CD4-positive, alpha-beta memory T cell (primary cell): ENCODE results near the gene GPR34. TPM values are rescaled to one million over a fixed set of nuclear protein-coding genes. Genes with fewer than 3 reads are reported as not detected.

Experiments
- CTCF ChIA-PET: fragments of 350-600 bp; sonication (Branson Sonifier 250); formaldehyde crosslinking; loops from one replicate; lab custom pipeline; 2021; ENCODE audit warnings: inconsistent platforms; ENCODE audit not compliant: partially characterized antibody; lab: Charles Lee
- POLR2A ChIA-PET: fragments of 350-600 bp; sonication (Branson Sonifier 250); formaldehyde crosslinking; loops from one replicate; lab custom pipeline; 2021; ENCODE audit not compliant: partially characterized antibody; lab: Charles Lee
- DNase-seq, 5 donors: peaks; one replicate each; pipeline versions ENCODE4 v3.0.0 to v3.0.0-alpha.2; 2020 to 2022; ENCODE audit warnings: mixed read lengths in 1 of 5
- H3K27ac ChIP-seq: one replicate; pipeline ENCODE4 v1.7.0; 2013; ENCODE audit warnings: low read depth, low read length
- H3K27me3 ChIP-seq: 2 replicates; pipeline ENCODE4 v1.7.0; 2013; ENCODE audit warnings: mild to moderate bottlenecking, low read length, moderate library complexity; ENCODE audit not compliant: insufficient read depth
- H3K36me3 ChIP-seq: 2 replicates; pipeline ENCODE4 v1.7.0; 2013; ENCODE audit warnings: mild to moderate bottlenecking, low read length, moderate library complexity; ENCODE audit not compliant: insufficient read depth
- H3K4me1 ChIP-seq: 2 replicates; pipeline ENCODE4 v1.7.0; 2013; ENCODE audit warnings: mild to moderate bottlenecking, low read length, moderate library complexity; ENCODE audit not compliant: insufficient read depth
- H3K4me3 ChIP-seq, 2 donors: one replicate each; pipeline ENCODE4 v1.7.0; 2013; ENCODE audit warnings: low read length in 2 of 2, mild to moderate bottlenecking in 1 of 2
- H3K9me3 ChIP-seq, 2 donors: one replicate each; pipeline ENCODE4 v1.7.0; 2013; ENCODE audit warnings: low read length in 2 of 2, control low read depth in 1 of 2; ENCODE audit not compliant: control insufficient read depth in 1 of 2
- H3K27ac Mint-ChIP-seq, 7 donors: one replicate each; pipeline ENCODE4 v1.8.0; 2020 to 2021; ENCODE audit warnings: mixed read lengths in 7 of 7, mild to moderate bottlenecking in 6 of 7, inconsistent platforms in 3 of 7, moderate library complexity in 3 of 7
- H3K27me3 Mint-ChIP-seq, 2 donors: one replicate each; pipeline ENCODE4 v1.8.0; 2020 to 2021; ENCODE audit warnings: mixed read lengths in 2 of 2
- H3K36me3 Mint-ChIP-seq, 2 donors: one replicate each; pipeline ENCODE4 v1.8.0; 2020 to 2021; ENCODE audit warnings: mixed read lengths in 2 of 2, inconsistent platforms in 1 of 2, mild to moderate bottlenecking in 1 of 2
- H3K4me1 Mint-ChIP-seq, 4 donors: one replicate each; pipeline ENCODE4 v1.8.0; 2020 to 2021; ENCODE audit warnings: mixed read lengths in 4 of 4, mild to moderate bottlenecking in 1 of 4
- H3K4me3 Mint-ChIP-seq, 8 donors: one replicate each; pipeline ENCODE4 v1.8.0; 2020 to 2021; ENCODE audit warnings: mixed read lengths in 8 of 8, mild to moderate bottlenecking in 7 of 8, moderate library complexity in 6 of 8, inconsistent platforms in 3 of 8
- H3K9me3 Mint-ChIP-seq, 8 donors: one replicate each; pipeline ENCODE4 v1.8.0; 2020 to 2021; ENCODE audit warnings: mixed read lengths in 8 of 8, mild to moderate bottlenecking in 5 of 8, inconsistent platforms in 3 of 8, moderate library complexity in 1 of 8
- intact Hi-C: fragments of 100-400 bp; cut with micrococcal nuclease; formaldehyde crosslinking; loops from one replicate; pipeline ENCODE4 v1.15.1; 2023
- polyA plus RNA-seq, 2 donors: library from polyadenylated mRNA; unstranded; fragments of 300-500 nt; fragmentation: Illumina TruSeq; gene quantifications; one replicate each; pipeline ENCODE4 v1.2.3, GENCODE V29; 2021
- total RNA-seq, 2 experiments: library from RNA; stranded (reverse); gene quantifications; one replicate each; pipeline ENCODE4 v1.2.3, GENCODE V29; 2021

GPR34 gene
- total and polyA plus RNA-seq, 4 experiments from 2014 or later: 0.28 to 0.53 (median 0.35) TPM; not detected in 1

DNA sequence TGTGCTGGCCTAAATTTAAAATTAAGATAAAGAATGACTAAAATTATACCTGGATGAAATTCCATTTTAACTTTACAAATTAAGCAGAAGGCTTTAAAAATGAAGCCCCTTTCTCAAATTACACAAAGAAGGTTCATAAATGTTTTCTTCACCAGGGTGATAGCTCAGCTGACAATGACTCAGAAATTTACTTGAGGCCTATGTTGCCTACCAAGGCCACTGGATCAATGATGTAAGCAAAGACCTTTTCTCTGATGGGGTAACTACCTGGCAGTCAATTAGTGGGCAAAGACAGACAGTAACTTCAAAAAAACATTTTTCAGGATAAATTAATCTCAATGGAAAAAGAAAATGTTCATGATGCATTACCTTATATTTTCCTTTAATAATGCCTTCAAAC, 23.9 kb upstream of the GPR34 start:
- Histone ChIP-seq H3K9me3 (no peaks in the 10 kb centered on the region), H3K27ac (no peak overlapping the region), H3K4me1 (peaks cover 10% of the 10 kb centered on the region), H3K27me3 (no peaks in the 10 kb centered on the region), H3K4me3 (no peak overlapping the region), H3K36me3 (peaks cover 5% of the 10 kb centered on the region)
- peaks cover 28 to 41% of the 10 kb centered on the region in 2 donors for H3K36me3 Mint-ChIP-seq
- H3K4me1 Mint-ChIP-seq: peaks cover 6 to 25% (median 14%) of the 10 kb centered on the region in 4 donors
- ChIA-PET POLR2A (no interaction called here), CTCF (no interaction called here)
- H3K27me3 Mint-ChIP-seq: no peaks in the 10 kb centered on the region
- no peak overlapping the region for H3K27ac Mint-ChIP-seq
- no peak for DNase-seq
- intact Hi-C loops: no loop called here
- no peaks in the 10 kb centered on the region for H3K9me3 Mint-ChIP-seq
- H3K4me3 Mint-ChIP-seq: no peak overlapping the region

DNA sequence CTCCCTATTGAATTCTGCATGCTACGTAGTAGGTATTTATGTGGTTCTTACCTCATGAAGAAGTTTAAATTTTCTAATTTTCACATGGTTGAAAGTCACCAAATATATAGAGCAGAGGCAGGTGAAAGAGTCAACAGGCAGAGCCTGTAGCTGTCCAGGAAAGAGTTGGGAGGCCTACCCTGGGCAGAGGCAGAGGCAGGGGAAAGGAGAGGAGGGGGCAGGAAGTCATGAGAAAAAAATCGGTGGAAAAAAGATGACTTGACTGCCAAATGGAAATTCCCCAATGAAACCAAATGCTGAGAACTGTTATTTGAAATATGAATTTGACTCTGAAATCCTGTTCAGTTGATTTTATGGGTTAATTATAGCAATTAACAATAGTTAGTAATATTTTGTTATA, 23.1 kb upstream of the GPR34 start:
- Histone ChIP-seq H3K36me3 (no peaks in the 10 kb centered on the region), H3K27ac (no peak overlapping the region), H3K4me3 (no peak overlapping the region), H3K4me1 (peaks cover 10% of the 10 kb centered on the region), H3K27me3 (no peaks in the 10 kb centered on the region), H3K9me3 (no peaks in the 10 kb centered on the region)
- POLR2A ChIA-PET: no interaction called here
- H3K4me1 Mint-ChIP-seq: peaks cover 6 to 25% (median 14%) of the 10 kb centered on the region in 4 donors
- no peaks in the 10 kb centered on the region for H3K9me3 Mint-ChIP-seq
- DNase-seq: no peak
- H3K27me3 Mint-ChIP-seq: no peaks in the 10 kb centered on the region
- H3K4me3 Mint-ChIP-seq: no peak overlapping the region
- CTCF ChIA-PET: no interaction called here
- intact Hi-C loops: no loop called here
- H3K36me3 Mint-ChIP-seq: peaks cover 25 to 42% of the 10 kb centered on the region in 2 donors
- H3K27ac Mint-ChIP-seq: peak overlapping the region in 2 of 7 donors; percentile 1 to 42

DNA sequence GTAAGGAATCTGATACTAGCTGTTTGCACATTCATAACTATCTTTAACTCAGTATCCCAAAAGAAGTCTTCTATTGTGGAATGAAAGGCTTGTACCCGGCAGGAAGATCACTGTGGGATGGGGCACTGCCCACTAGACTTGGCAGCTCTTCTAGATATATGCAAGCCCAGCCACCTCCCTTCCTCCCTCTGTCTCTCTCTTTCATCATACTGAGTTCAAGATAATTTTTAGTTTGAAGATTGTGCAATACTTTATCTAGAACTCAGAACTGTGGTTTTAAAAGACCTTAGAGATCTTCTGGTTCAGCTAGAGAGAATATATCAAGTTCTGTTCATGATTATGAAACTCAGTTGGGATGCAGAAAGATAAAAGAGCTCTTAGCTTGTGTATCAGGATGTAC, 22.5 kb upstream of the GPR34 start:
- peak overlapping the region in 2 of 7 donors; percentile 2 to 43 for H3K27ac Mint-ChIP-seq
- intact Hi-C loops: no loop called here
- DNase-seq: no peak
- Histone ChIP-seq H3K36me3 (no peaks in the 10 kb centered on the region), H3K4me3 (no peak overlapping the region), H3K9me3 (no peaks in the 10 kb centered on the region), H3K4me1 (peaks cover 10% of the 10 kb centered on the region), H3K27me3 (no peaks in the 10 kb centered on the region), H3K27ac (no peak overlapping the region)
- no peak overlapping the region for H3K4me3 Mint-ChIP-seq
- H3K4me1 Mint-ChIP-seq: peaks cover 6 to 25% (median 14%) of the 10 kb centered on the region in 4 donors
- H3K27me3 Mint-ChIP-seq: no peaks in the 10 kb centered on the region
- H3K36me3 Mint-ChIP-seq: peaks cover 22 to 44% of the 10 kb centered on the region in 2 donors
- no peaks in the 10 kb centered on the region for H3K9me3 Mint-ChIP-seq
- ChIA-PET CTCF (no interaction called here), POLR2A (interaction anchor here (1.3 kb wide), 1 partner anchor 8 kb away, joined by 3 read pairs; no protein-coding TSS in a partner anchor)

DNA sequence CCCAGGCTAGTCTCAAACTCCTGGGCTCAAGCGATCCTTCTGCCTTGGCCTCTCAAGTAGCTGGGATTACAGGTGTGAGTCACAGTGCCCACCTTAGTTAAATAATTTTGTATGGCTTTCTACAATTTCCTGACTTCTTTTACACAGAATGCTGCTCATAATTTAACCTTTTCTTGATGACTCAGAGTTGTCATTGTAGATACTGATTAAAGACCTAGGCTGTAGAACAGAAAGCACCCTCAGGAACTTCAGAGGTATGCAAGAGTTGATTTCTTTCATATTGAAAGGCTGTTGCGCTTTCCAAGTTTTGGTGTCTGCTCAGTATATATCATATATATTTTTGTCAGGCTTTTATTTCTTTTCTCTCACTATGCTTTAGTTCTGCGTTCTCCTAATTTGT, 21.1 kb upstream of the GPR34 start:
- Histone ChIP-seq H3K27ac (no peak overlapping the region), H3K36me3 (no peaks in the 10 kb centered on the region), H3K27me3 (no peaks in the 10 kb centered on the region), H3K9me3 (no peaks in the 10 kb centered on the region), H3K4me1 (peaks cover 10% of the 10 kb centered on the region), H3K4me3 (no peak overlapping the region)
- ChIA-PET CTCF (interaction anchor here (0.7 kb wide), 1 partner anchor 9 kb away, joined by 3 read pairs; no protein-coding TSS in a partner anchor), POLR2A (no interaction called here)
- Mint-ChIP-seq H3K4me1 (peaks cover 6 to 28% (median 17%) of the 10 kb centered on the region in 4 donors), H3K27ac (peak overlapping the region in 1 of 7 donors; percentile 69), H3K4me3 (no peak overlapping the region), H3K27me3 (no peaks in the 10 kb centered on the region), H3K9me3 (no peaks in the 10 kb centered on the region), H3K36me3 (peaks cover 17 to 40% of the 10 kb centered on the region in 2 donors)
- no peak for DNase-seq
- intact Hi-C loops: no loop called here

DNA sequence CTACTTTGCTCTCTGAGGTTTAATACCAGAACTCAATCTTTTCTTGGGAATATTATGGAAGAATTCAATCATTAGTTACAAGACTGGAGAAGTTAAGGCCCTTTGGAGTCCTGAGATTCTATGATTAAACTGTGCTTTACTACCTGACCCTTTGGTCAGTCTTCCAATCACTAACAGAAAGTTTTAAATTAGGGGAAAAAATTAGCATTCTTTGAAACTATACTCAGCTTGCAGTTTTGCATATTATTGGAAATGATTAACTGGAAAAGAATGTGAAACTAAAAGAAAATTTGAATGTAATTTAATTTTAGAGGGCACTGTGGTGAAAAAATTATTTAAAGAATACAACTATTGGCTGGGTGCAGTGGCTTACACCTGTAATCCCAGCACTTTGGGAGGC, 18.7 kb upstream of the GPR34 start:
- Histone ChIP-seq H3K9me3 (no peaks in the 10 kb centered on the region), H3K4me1 (peaks cover 10% of the 10 kb centered on the region), H3K27me3 (no peaks in the 10 kb centered on the region), H3K27ac (no peak overlapping the region), H3K36me3 (no peaks in the 10 kb centered on the region), H3K4me3 (no peak overlapping the region)
- intact Hi-C loops: no loop called here
- H3K9me3 Mint-ChIP-seq: no peaks in the 10 kb centered on the region
- H3K27me3 Mint-ChIP-seq: no peaks in the 10 kb centered on the region
- peaks cover 13 to 35% of the 10 kb centered on the region in 2 donors for H3K36me3 Mint-ChIP-seq
- H3K27ac Mint-ChIP-seq: no peak overlapping the region
- no peak overlapping the region for H3K4me3 Mint-ChIP-seq
- peaks cover 8 to 32% (median 20%) of the 10 kb centered on the region in 4 donors for H3K4me1 Mint-ChIP-seq
- no peak for DNase-seq
- POLR2A ChIA-PET: no interaction called here
- CTCF ChIA-PET: no interaction called here

DNA sequence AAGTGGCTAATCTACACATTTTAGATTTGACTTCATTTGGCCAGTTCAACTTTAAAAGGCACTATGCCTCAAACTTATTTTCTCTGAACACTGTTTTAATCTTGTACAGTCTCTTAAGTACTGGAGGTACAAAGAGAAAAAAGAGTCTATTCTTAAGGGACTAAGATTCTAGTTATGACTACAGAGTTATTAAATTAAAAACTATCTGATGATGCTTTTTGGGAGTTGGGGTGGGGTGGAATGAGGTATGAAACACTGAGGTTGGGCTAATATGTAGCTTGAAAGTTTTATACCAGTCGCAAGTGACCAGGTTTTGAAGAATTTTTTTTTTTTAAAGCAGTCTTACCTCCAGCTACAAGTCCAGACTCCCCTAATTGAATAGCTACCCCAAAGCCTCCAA, 17.7 kb upstream of the GPR34 start:
- Mint-ChIP-seq H3K36me3 (peaks cover 12 to 28% of the 10 kb centered on the region in 2 donors), H3K9me3 (no peaks in the 10 kb centered on the region), H3K27ac (peak overlapping the region in 2 of 7 donors; percentile 32 to 35), H3K27me3 (no peaks in the 10 kb centered on the region), H3K4me1 (peaks cover 8 to 31% (median 18%) of the 10 kb centered on the region in 4 donors), H3K4me3 (no peak overlapping the region)
- H3K27ac ChIP-seq: no peak overlapping the region
- no peaks in the 10 kb centered on the region for H3K9me3 ChIP-seq
- peaks cover 9% of the 10 kb centered on the region for H3K4me1 ChIP-seq
- H3K27me3 ChIP-seq: no peaks in the 10 kb centered on the region
- ChIA-PET POLR2A (no interaction called here), CTCF (no interaction called here)
- no peak overlapping the region for H3K4me3 ChIP-seq
- H3K36me3 ChIP-seq: no peaks in the 10 kb centered on the region
- DNase-seq: no peak
- intact Hi-C loops: no loop called here

DNA sequence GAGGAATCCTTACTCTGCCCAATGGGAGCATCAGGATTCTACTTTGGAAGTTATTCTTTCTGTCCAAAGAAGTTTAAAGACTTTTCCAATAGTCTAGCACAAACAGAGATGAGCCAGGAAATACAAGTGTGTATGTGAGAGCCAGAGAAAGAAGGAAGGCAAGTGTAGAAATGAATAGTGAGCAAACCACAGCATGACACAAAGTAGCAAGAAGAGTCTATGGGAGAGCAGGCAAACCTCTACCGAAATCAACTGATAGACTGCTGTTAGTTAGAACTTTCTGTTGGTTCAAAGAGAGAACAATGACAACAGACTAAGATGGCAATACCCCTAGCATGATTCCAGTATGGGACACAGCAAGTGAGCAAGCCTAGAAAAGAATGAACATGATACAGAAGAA, 16.1 kb upstream of the GPR34 start:
- intact Hi-C loops: no loop called here
- no peaks in the 10 kb centered on the region for H3K4me1 ChIP-seq
- Mint-ChIP-seq H3K27ac (peak overlapping the region in 2 of 7 donors; percentile 5 to 48), H3K4me3 (no peak overlapping the region), H3K9me3 (peaks cover 0 to 4% (median 0%) of the 10 kb centered on the region in 8 donors), H3K27me3 (no peaks in the 10 kb centered on the region), H3K36me3 (peaks cover 12 to 29% of the 10 kb centered on the region in 2 donors), H3K4me1 (peaks cover 6 to 20% (median 11%) of the 10 kb centered on the region in 4 donors)
- no peaks in the 10 kb centered on the region for H3K36me3 ChIP-seq
- no peaks in the 10 kb centered on the region for H3K27me3 ChIP-seq
- no peak overlapping the region for H3K27ac ChIP-seq
- no peaks in the 10 kb centered on the region for H3K9me3 ChIP-seq
- H3K4me3 ChIP-seq: no peak overlapping the region
- POLR2A ChIA-PET: no interaction called here
- CTCF ChIA-PET: no interaction called here
- no peak for DNase-seq
